Calu3 (cell line): Measurements from ENCODE around the gene NOD2. TPM values are rescaled to one million over a fixed set of nuclear protein-coding genes. Genes with fewer than 3 reads are reported as not detected.

ENCODE experiments used
- BruUV-seq: library from RNA; stranded (reverse); fragments of 400-500 nt; replicated peaks from 2 replicates; lab custom pipeline; 2021; lab: Mats Ljungman, UMichigan
- CTCF ChIA-PET: fragments of 300-600 bp; sonication (Branson Sonifier 250); formaldehyde crosslinking; loops from one replicate; lab custom pipeline; 2022; ENCODE audit warnings: antibody characterized with exemption; lab: Charles Lee
- DNase-seq: peaks from one replicate; pipeline ENCODE4 v3.0.0; 2022
- H3K27ac Mint-ChIP-seq: one replicate; pipeline ENCODE4 v1.8.0; 2022; ENCODE audit warnings: mixed read lengths; ENCODE audit not compliant: unreplicated experiment
- H3K27me3 Mint-ChIP-seq: one replicate; pipeline ENCODE4 v1.8.0; 2022; ENCODE audit warnings: mixed read lengths; ENCODE audit not compliant: unreplicated experiment
- H3K36me3 Mint-ChIP-seq: one replicate; pipeline ENCODE4 v1.8.0; 2022; ENCODE audit warnings: mild to moderate bottlenecking, moderate library complexity, mixed read lengths; ENCODE audit not compliant: insufficient read depth, unreplicated experiment
- H3K4me1 Mint-ChIP-seq: one replicate; pipeline ENCODE4 v1.8.0; 2022; ENCODE audit warnings: mild to moderate bottlenecking, low read depth, mixed read lengths; ENCODE audit not compliant: unreplicated experiment
- H3K4me3 Mint-ChIP-seq: one replicate; pipeline ENCODE4 v1.8.0; 2022; ENCODE audit warnings: mild to moderate bottlenecking, low read depth, moderate library complexity, mixed read lengths; ENCODE audit not compliant: unreplicated experiment
- H3K9me3 Mint-ChIP-seq: one replicate; pipeline ENCODE4 v1.8.0; 2022; ENCODE audit warnings: low read depth, mixed read lengths; ENCODE audit not compliant: unreplicated experiment
- CTCF ChIP-seq: fragments of 200-600 bp; IDR thresholded peaks from one replicate; pipeline ENCODE4 v1.8.0; 2022; ENCODE audit warnings: antibody characterized with exemption; ENCODE audit not compliant: unreplicated experiment
- intact Hi-C: fragments of 100-400 bp; cut with micrococcal nuclease; formaldehyde crosslinking; loops from one replicate; pipeline ENCODE4 v1.10.0; 2022; ENCODE audit not compliant: unreplicated experiment
- total RNA-seq: library from RNA; stranded (reverse); gene quantifications from 2 replicates; pipeline ENCODE4 v1.2.3, GENCODE V29; 2022

Gene NOD2
- total RNA-seq, 1 experiment from 2014 or later, result 0.87 TPM

- peaks cover 31% of the 10 kb centered on the region for H3K4me1 Mint-ChIP-seq
- peaks cover 9% of the 10 kb centered on the region for H3K9me3 Mint-ChIP-seq
- DNase-seq, result no peak
- TF ChIP-seq CTCF, result no peak
- BruUV-seq, result no TSS peak
- no peak overlapping the region for H3K27ac Mint-ChIP-seq
- peaks cover 4% of the 10 kb centered on the region for H3K36me3 Mint-ChIP-seq
- intact Hi-C loops, result loop anchor here (1.0 kb wide), 1 partner anchor 80 kb away; no protein-coding TSS in a partner anchor
- H3K4me3 Mint-ChIP-seq, result no peak overlapping the region
- H3K27me3 Mint-ChIP-seq, result no peaks in the 10 kb centered on the region
- CTCF ChIA-PET, result interaction anchor here (0.6 to 7.0 kb wide), 17 partner anchors 8 to 418 kb away, joined by 3 to 70 read pairs (median 4); partner anchors contain the start of gene CYLD
These were observed 25.7 kb upstream of the NOD2 start for GRCh38 chr16:50667497-50668367.

GRCh38 chr16:50668368-50669008, 24.9 kb upstream of the NOD2 start:
- Mint-ChIP-seq H3K36me3 (peaks cover 4% of the 10 kb centered on the region), H3K27me3 (no peaks in the 10 kb centered on the region), H3K4me1 (peaks cover 31% of the 10 kb centered on the region), H3K27ac (no peak overlapping the region), H3K4me3 (no peak overlapping the region), H3K9me3 (peaks cover 13% of the 10 kb centered on the region)
- DNase-seq, result peak; percentile 56
- CTCF ChIA-PET, result interaction anchor here (0.6 to 7.0 kb wide), 12 partner anchors 15 to 342 kb away, joined by 3 to 70 read pairs (median 4); partner anchors contain the start of gene CYLD
- intact Hi-C loops, result no loop called here
- TF ChIP-seq CTCF, result no peak
- BruUV-seq, result no TSS peak

GRCh38 chr16:50669741-50670140, 23.7 kb upstream of the NOD2 start:
- Mint-ChIP-seq H3K27me3 (no peaks in the 10 kb centered on the region), H3K27ac (no peak overlapping the region), H3K4me3 (no peak overlapping the region), H3K4me1 (peaks cover 31% of the 10 kb centered on the region), H3K36me3 (peaks cover 4% of the 10 kb centered on the region), H3K9me3 (peaks cover 13% of the 10 kb centered on the region)
- TF ChIP-seq CTCF, result no peak
- CTCF ChIA-PET, result interaction anchor here (1.3 to 7.0 kb wide), 4 partner anchors 50 to 136 kb away, joined by 3 to 70 read pairs (median 4); partner anchors contain the start of gene CYLD
- intact Hi-C loops, result no loop called here
- no TSS peak for BruUV-seq
- no peak for DNase-seq

- intact Hi-C loops, result no loop called here
- Mint-ChIP-seq H3K27me3 (no peaks in the 10 kb centered on the region), H3K9me3 (peaks cover 13% of the 10 kb centered on the region), H3K4me1 (peaks cover 31% of the 10 kb centered on the region), H3K27ac (no peak overlapping the region), H3K4me3 (no peak overlapping the region), H3K36me3 (peaks cover 4% of the 10 kb centered on the region)
- CTCF ChIA-PET, result interaction anchor here (2.4 kb wide), 1 partner anchor 136 kb away, joined by 23 read pairs; no protein-coding TSS in a partner anchor
- TF ChIP-seq CTCF, result no peak
- no TSS peak for BruUV-seq
- no peak for DNase-seq
These were observed 22.9 kb upstream of the NOD2 start for GRCh38 chr16:50670476-50670875.
